ENCODE measurements around the gene EXOC6B. TPM values are rescaled to one million over a fixed set of nuclear protein-coding genes. Genes with fewer than 3 reads are reported as not detected.

EXOC6B gene
- total and polyA plus RNA-seq, 2 of the 8 experiments (the other 6 are each of a cell fraction or from before 2014, with no cell fraction given), result 13.5 to 33.0 TPM

DNA sequence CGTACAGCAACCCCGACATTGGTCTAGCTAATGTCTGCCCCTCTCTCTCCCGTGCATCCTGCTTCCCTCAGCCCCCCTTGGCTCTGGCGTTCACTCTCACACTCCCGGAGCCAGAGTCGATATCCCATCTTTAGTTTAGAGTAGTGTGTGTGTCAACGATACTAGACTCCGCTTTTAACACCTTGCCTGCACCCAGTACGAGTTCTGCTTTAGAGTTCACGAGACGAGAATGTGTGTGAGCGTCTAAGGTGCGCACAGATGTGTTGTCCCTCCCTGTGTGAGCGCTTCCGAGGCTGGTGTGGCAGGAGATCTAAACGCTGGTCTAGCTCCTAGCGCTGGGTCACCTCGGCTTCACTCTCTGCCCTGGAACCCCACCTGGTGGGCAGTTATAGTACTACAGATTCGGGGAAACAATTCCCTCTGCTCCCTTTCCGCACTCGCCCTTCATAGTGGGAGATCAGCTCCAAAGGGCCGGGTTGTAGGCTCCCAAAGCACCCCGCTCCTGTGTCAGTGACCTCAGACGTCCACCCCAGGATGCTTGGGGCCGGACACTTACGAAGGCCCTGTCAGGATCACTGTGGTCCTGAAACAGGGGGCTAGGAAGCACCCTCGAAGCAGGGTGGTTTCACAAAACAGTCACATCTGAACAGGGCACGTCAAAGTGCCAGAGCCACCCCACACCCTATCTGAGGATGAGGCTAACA, 675.5 kb downstream of the EXOC6B start (continued):
- TF ChIP-seq, protein P1, sequence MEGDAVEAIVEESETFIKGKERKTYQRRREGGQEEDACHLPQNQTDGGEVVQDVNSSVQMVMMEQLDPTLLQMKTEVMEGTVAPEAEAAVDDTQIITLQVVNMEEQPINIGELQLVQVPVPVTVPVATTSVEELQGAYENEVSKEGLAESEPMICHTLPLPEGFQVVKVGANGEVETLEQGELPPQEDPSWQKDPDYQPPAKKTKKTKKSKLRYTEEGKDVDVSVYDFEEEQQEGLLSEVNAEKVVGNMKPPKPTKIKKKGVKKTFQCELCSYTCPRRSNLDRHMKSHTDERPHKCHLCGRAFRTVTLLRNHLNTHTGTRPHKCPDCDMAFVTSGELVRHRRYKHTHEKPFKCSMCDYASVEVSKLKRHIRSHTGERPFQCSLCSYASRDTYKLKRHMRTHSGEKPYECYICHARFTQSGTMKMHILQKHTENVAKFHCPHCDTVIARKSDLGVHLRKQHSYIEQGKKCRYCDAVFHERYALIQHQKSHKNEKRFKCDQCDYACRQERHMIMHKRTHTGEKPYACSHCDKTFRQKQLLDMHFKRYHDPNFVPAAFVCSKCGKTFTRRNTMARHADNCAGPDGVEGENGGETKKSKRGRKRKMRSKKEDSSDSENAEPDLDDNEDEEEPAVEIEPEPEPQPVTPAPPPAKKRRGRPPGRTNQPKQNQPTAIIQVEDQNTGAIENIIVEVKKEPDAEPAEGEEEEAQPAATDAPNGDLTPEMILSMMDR (IDR thresholded peaks at IDR 0.05; ENCODE audit: control extremely low read depth in 1 of 3, insufficient read depth in 1 of 3, low read depth in 1 of 3, low read length in 3 of 3), result peak in 2 of 3 experiments; percentile 79 to 89; a peak in 3 of 4 replicates
- no peak for TF ChIP-seq EP300 (IDR thresholded peaks at IDR 0.05; ENCODE audit: borderline replicate concordance in 1 of 2, low read depth in 2 of 2, low read length in 2 of 2)
- peak; percentile 5 for TF ChIP-seq EZH2 (IDR thresholded peaks at IDR 0.05; ENCODE audit: low read depth, low read length, severe bottlenecking)
- no peak for TF ChIP-seq SP1 (IDR thresholded peaks at IDR 0.05; ENCODE audit: low read depth, low read length)
- peak; percentile 92 to 93 for TF ChIP-seq RAD21 (IDR thresholded peaks at IDR 0.05 in 1 of 2, conservative IDR thresholded peaks at IDR 0.05 in 1 of 2; ENCODE audit: low read depth in 2 of 2, low read length in 2 of 2)
- TF ChIP-seq POLR2AphosphoS5 (IDR thresholded peaks at IDR 0.05; ENCODE audit: low read depth, low read length), result no peak
- no peak for TF ChIP-seq JUN (IDR thresholded peaks at IDR 0.05; ENCODE audit: low read depth, low read length)
- no peak for TF ChIP-seq CBX8 (IDR thresholded peaks at IDR 0.05; ENCODE audit: borderline replicate concordance, low read depth, low read length)
- TF ChIP-seq, protein P2, sequence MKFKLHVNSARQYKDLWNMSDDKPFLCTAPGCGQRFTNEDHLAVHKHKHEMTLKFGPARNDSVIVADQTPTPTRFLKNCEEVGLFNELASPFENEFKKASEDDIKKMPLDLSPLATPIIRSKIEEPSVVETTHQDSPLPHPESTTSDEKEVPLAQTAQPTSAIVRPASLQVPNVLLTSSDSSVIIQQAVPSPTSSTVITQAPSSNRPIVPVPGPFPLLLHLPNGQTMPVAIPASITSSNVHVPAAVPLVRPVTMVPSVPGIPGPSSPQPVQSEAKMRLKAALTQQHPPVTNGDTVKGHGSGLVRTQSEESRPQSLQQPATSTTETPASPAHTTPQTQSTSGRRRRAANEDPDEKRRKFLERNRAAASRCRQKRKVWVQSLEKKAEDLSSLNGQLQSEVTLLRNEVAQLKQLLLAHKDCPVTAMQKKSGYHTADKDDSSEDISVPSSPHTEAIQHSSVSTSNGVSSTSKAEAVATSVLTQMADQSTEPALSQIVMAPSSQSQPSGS (IDR thresholded peaks at IDR 0.05; ENCODE audit: low read length), result no peak
- TF ChIP-seq SIN3A (conservative IDR thresholded peaks at IDR 0.05 in 1 of 2, IDR thresholded peaks at IDR 0.05 in 1 of 2; ENCODE audit: low read depth in 1 of 2, low read length in 2 of 2), result no peak
